H1 (cell line): Measurements from ENCODE around the gene FBXW5. TPM values are rescaled to one million over a fixed set of nuclear protein-coding genes. Genes with fewer than 3 reads are reported as not detected.

Experiments used
- CTCF ChIA-PET: fragments of 300-600 bp; sonication (Branson Sonifier 250); formaldehyde crosslinking; loops from one replicate; lab custom pipeline; 2021; ENCODE audit not compliant: partially characterized antibody; lab: Charles Lee
- POLR2A ChIA-PET: fragments of 300-600 bp; sonication (Branson Sonifier 250); formaldehyde crosslinking; loops from one replicate; lab custom pipeline; 2021; ENCODE audit warnings: inconsistent platforms; ENCODE audit not compliant: partially characterized antibody; lab: Charles Lee
- DNase-seq, 2 experiments: peaks; one replicate each; pipeline versions ENCODE4 v3.0.0 to v3.0.0-alpha.2; 2010 to 2022; ENCODE audit warnings: low spot score in 2 of 2, low read depth in 1 of 2, mixed read lengths in 1 of 2
- FAIRE-seq: peaks from 2 replicates; lab custom pipeline; 2011; peaks lifted over from hg19 to GRCh38; lab: Jason Lieb, UNC
- H2AFZ ChIP-seq: 2 replicates; pipeline ENCODE4 v1.8.1; 2012; ENCODE audit warnings: low read length, inconsistent platforms
- H2AK5ac ChIP-seq: 2 replicates; pipeline ENCODE4 v1.6.1; 2013; ENCODE audit warnings: low read depth, low read length
- H2BK120ac ChIP-seq: replicated peaks from 2 replicates; pipeline ENCODE3; 2013; ENCODE audit warnings: low read depth, low read length, inconsistent platforms
- H2BK12ac ChIP-seq: 2 replicates; pipeline ENCODE4 v1.6.1; 2013; ENCODE audit warnings: low read depth, low read length
- H2BK15ac ChIP-seq: 2 replicates; pipeline ENCODE4 v1.6.1; 2013; ENCODE audit warnings: low read length
- H2BK20ac ChIP-seq: 2 replicates; pipeline ENCODE4 v1.6.1; 2013; ENCODE audit warnings: low read length
- H2BK5ac ChIP-seq: 2 replicates; pipeline ENCODE4 v1.6.1; 2013; ENCODE audit warnings: low read depth, low read length
- H3K14ac ChIP-seq: 2 replicates; pipeline ENCODE4 v1.6.1; 2013; ENCODE audit warnings: inconsistent platforms; ENCODE audit not compliant: insufficient read length
- H3K18ac ChIP-seq: 2 replicates; pipeline ENCODE4 v1.6.1; 2013; ENCODE audit warnings: low read length; ENCODE audit errors: extremely low read depth
- H3K23ac ChIP-seq: 2 replicates; pipeline ENCODE4 v1.6.1; 2013; ENCODE audit warnings: inconsistent platforms; ENCODE audit not compliant: insufficient read length
- H3K23me2 ChIP-seq: 2 replicates; pipeline ENCODE4 v1.6.1; 2013; ENCODE audit warnings: low read depth, low read length
- H3K27ac ChIP-seq: 2 replicates; pipeline ENCODE4 v1.6.1; 2011; ENCODE audit warnings: low read depth, low read length, inconsistent platforms
- H3K27me3 ChIP-seq, 4 experiments: replicated peaks in 1 of 4; 1 replicate in 1 of 4; 2 replicates in 3 of 4; pipeline versions ENCODE4 v1.6.1 to v1.8.1; 2011 to 2013; ENCODE audit warnings: low read length in 3 of 4, mild to moderate bottlenecking in 3 of 4, inconsistent platforms in 2 of 4, mixed read lengths in 2 of 4, moderate library complexity in 1 of 4; ENCODE audit not compliant: control insufficient read depth in 3 of 4, insufficient read depth in 3 of 4; ENCODE audit errors: extremely low read depth in 1 of 4
- H3K36me3 ChIP-seq, 4 experiments: 2 replicates each; pipeline versions ENCODE4 v1.6.1 to v1.8.1; 2011 to 2013; ENCODE audit warnings: mild to moderate bottlenecking in 4 of 4, low read length in 3 of 4, moderate library complexity in 2 of 4, control low read depth in 1 of 4, inconsistent platforms in 1 of 4; ENCODE audit not compliant: insufficient read depth in 4 of 4, control insufficient read depth in 2 of 4
- H3K4ac ChIP-seq: replicated peaks from 2 replicates; pipeline ENCODE3; 2013; ENCODE audit warnings: low read length, low read depth, mixed read lengths, inconsistent platforms; ENCODE audit not compliant: insufficient read length
- H3K4me1 ChIP-seq, 4 experiments: replicated peaks in 1 of 4; 1 replicate in 1 of 4; 2 replicates in 3 of 4; pipeline versions ENCODE4 v1.6.1 to v1.8.1; 2011 to 2013; ENCODE audit warnings: low read length in 3 of 4, inconsistent platforms in 2 of 4, mixed read lengths in 1 of 4; ENCODE audit not compliant: insufficient read depth in 4 of 4, control insufficient read depth in 3 of 4
- H3K4me2 ChIP-seq, 2 experiments: 2 replicates each; pipeline versions ENCODE4 v1.6.1 to v1.8.1; 2011 to 2013; ENCODE audit warnings: low read depth in 2 of 2, low read length in 2 of 2, control low read depth in 1 of 2, inconsistent platforms in 1 of 2, mild to moderate bottlenecking in 1 of 2; ENCODE audit not compliant: insufficient read depth in 1 of 2
- H3K4me3 ChIP-seq, 4 experiments: fragments of 200-600, 300-600 bp in 1 of 4; sonication (generic), shearing (Covaris generic), sonication (Bioruptor Twin) in 1 of 4; 2 replicates each; pipeline versions ENCODE4 v1.5.1 to v1.8.1; 2011 to 2016; ENCODE audit warnings: low read length in 4 of 4, low read depth in 3 of 4, control low read depth in 2 of 4, inconsistent platforms in 2 of 4, mild to moderate bottlenecking in 2 of 4, mixed read lengths in 1 of 4, moderate library complexity in 1 of 4; ENCODE audit not compliant: insufficient read depth in 2 of 4; ENCODE audit errors: extremely low read depth in 1 of 4
- H3K56ac ChIP-seq: replicated peaks from 2 replicates; pipeline ENCODE3; 2013; ENCODE audit warnings: low read depth, mild to moderate bottlenecking, mixed read lengths, low read length, inconsistent platforms; ENCODE audit not compliant: insufficient read length
- H3K79me1 ChIP-seq: 2 replicates; pipeline ENCODE4 v1.6.1; 2013; ENCODE audit warnings: low read depth, low read length, control low read depth
- H3K79me2 ChIP-seq, 2 experiments: 2 replicates each; pipeline versions ENCODE4 v1.6.1 to v1.8.1; 2012 to 2013; ENCODE audit warnings: low read length in 2 of 2, mild to moderate bottlenecking in 2 of 2, inconsistent platforms in 1 of 2; ENCODE audit not compliant: insufficient read depth in 2 of 2, control insufficient read depth in 1 of 2
- H3K9ac ChIP-seq, 4 experiments: replicated peaks in 1 of 4; 1 replicate in 1 of 4; 2 replicates in 3 of 4; pipeline versions ENCODE4 v1.6.1 to v1.8.1; 2011 to 2013; ENCODE audit warnings: low read depth in 3 of 4, low read length in 3 of 4, control low read depth in 2 of 4, mild to moderate bottlenecking in 2 of 4, moderate library complexity in 2 of 4, inconsistent platforms in 1 of 4; ENCODE audit errors: extremely low read depth in 1 of 4
- H3K9me3 ChIP-seq, 2 experiments: 2 replicates each; pipeline versions ENCODE4 v1.6.1 to v1.8.1; 2012 to 2013; ENCODE audit warnings: mild to moderate bottlenecking in 2 of 2, moderate library complexity in 2 of 2, control low read depth in 1 of 2, inconsistent platforms in 1 of 2, low read depth in 1 of 2, low read length in 1 of 2, mixed read lengths in 1 of 2; ENCODE audit not compliant: insufficient read depth in 2 of 2
- H4K20me1 ChIP-seq, 2 experiments: replicated peaks in 1 of 2; 2 replicates each; pipeline versions ENCODE3 to v1.8.1; 2011 to 2013; ENCODE audit warnings: inconsistent platforms in 2 of 2, low read length in 2 of 2, mild to moderate bottlenecking in 1 of 2; ENCODE audit not compliant: insufficient read depth in 2 of 2, control insufficient read depth in 1 of 2
- H4K5ac ChIP-seq: 2 replicates; pipeline ENCODE4 v1.6.1; 2013; ENCODE audit warnings: low read length, low read depth, mixed read lengths, inconsistent platforms; ENCODE audit not compliant: insufficient read length
- H4K8ac ChIP-seq: 2 replicates; pipeline ENCODE4 v1.8.0; 2013; ENCODE audit warnings: mild to moderate bottlenecking, moderate library complexity, low read length, inconsistent platforms; ENCODE audit not compliant: insufficient read depth; ENCODE audit errors: extremely low read depth
- H4K91ac ChIP-seq: replicated peaks from 2 replicates; pipeline ENCODE3; 2013; ENCODE audit warnings: low read length, mixed read lengths, inconsistent platforms; ENCODE audit not compliant: insufficient read length
- BCL11A ChIP-seq, 2 experiments: IDR thresholded peaks; one replicate each; pipeline ENCODE4 v1.6.1; 2011; ENCODE audit warnings: low read depth in 2 of 2, low read length in 2 of 2, mild to moderate bottlenecking in 2 of 2
- CBX8 ChIP-seq: fragments of 300-800, 300-1000 bp; sonication (generic); IDR thresholded peaks from 2 replicates; pipeline ENCODE4 v1.7.1; 2016; ENCODE audit warnings: low read depth, low read length, borderline replicate concordance
- CEBPB ChIP-seq: IDR thresholded peaks from 2 replicates; pipeline ENCODE4 v1.6.1; 2012; ENCODE audit warnings: low read depth, low read length
- EP300 ChIP-seq, 2 experiments: IDR thresholded peaks; 1 replicate in 1 of 2; 2 replicates in 1 of 2; pipeline ENCODE4 v1.6.1; 2011 to 2012; ENCODE audit warnings: low read depth in 2 of 2, low read length in 2 of 2, mild to moderate bottlenecking in 2 of 2, borderline replicate concordance in 1 of 2, inconsistent platforms in 1 of 2, moderate library complexity in 1 of 2
- EZH2 ChIP-seq: fragments of 200-600 bp; sonication (generic); IDR thresholded peaks from 2 replicates; pipeline ENCODE4 v1.7.1; 2012; ENCODE audit warnings: low read depth, mild to moderate bottlenecking, moderate library complexity, low read length, inconsistent platforms; ENCODE audit not compliant: severe bottlenecking
- GABPA ChIP-seq: IDR thresholded peaks from 2 replicates; pipeline ENCODE4 v1.6.1; 2011; ENCODE audit warnings: mild to moderate bottlenecking, low read length, moderate library complexity, borderline replicate concordance; ENCODE audit not compliant: insufficient read depth
- GTF2F1 ChIP-seq: IDR thresholded peaks from 2 replicates; pipeline ENCODE4 v1.6.1; 2012; ENCODE audit warnings: low read depth, low read length, improper control_type of control experiment, borderline replicate concordance
- HDAC2 ChIP-seq, 2 experiments: fragments of 300-600 bp in 1 of 2; sonication (generic) in 1 of 2; IDR thresholded peaks; 2 replicates each; pipeline ENCODE4 v1.6.1; 2011 to 2012; ENCODE audit warnings: low read depth in 2 of 2, low read length in 2 of 2, mild to moderate bottlenecking in 2 of 2, moderate library complexity in 2 of 2, borderline replicate concordance in 1 of 2, inconsistent platforms in 1 of 2
- NANOG ChIP-seq: IDR thresholded peaks from 2 replicates; pipeline ENCODE4 v1.6.1; 2011; ENCODE audit warnings: low read length, low read depth, mild to moderate bottlenecking, inconsistent platforms; ENCODE audit not compliant: insufficient read depth, poor library complexity, severe bottlenecking
- POU5F1 ChIP-seq: IDR thresholded peaks from 2 replicates; pipeline ENCODE4 v1.6.1; 2011; ENCODE audit warnings: low read depth, mild to moderate bottlenecking, low read length, moderate library complexity
- SIN3A ChIP-seq, 2 experiments: IDR thresholded peaks in 1 of 2; conservative IDR thresholded peaks in 1 of 2; 2 replicates each; pipeline ENCODE4 v1.6.1; 2011 to 2012; ENCODE audit warnings: low read length in 2 of 2, improper control_type of control experiment in 1 of 2, low read depth in 1 of 2, mild to moderate bottlenecking in 1 of 2
- SP2 ChIP-seq: IDR thresholded peaks from 2 replicates; pipeline ENCODE4 v1.6.1; 2012; ENCODE audit warnings: mild to moderate bottlenecking, low read length, inconsistent platforms
- WGBS, 2 experiments: shearing (Covaris generic) in 1 of 2; methylation state at CpG; one replicate each; pipeline versions ENCODE4 v1.1.6 to v1.1.7; 2013 to 2015; ENCODE audit warnings: low lambda C conversion rate in 2 of 2, mixed read lengths in 2 of 2, inconsistent platforms in 1 of 2, low coverage in 1 of 2, missing lambda C conversion rate in 1 of 2; ENCODE audit not compliant: insufficient replicate concordance in 2 of 2, insufficient coverage in 1 of 2, insufficient read length in 1 of 2; ENCODE audit errors: extremely low coverage in 1 of 2, missing lambda C conversion rate in 1 of 2; 5-methylcytosine and 5-hydroxymethylcytosine counted together
- polyA plus RNA-seq, 7 experiments: library from polyadenylated mRNA; depleted of rRNA in 3 of 7; stranded (reverse) in 5 of 7; unstranded in 2 of 7; fragments of >200 nt in 5 of 7; fragments of 200-250 nt in 2 of 7; gene quantifications; 1 replicate in 5 of 7; 2 replicates in 1 of 7; 4 replicates in 1 of 7; pipeline versions ENCODE4 v1.2.1 to v1.2.3, GENCODE V29; 2011 to 2013; ENCODE audit warnings: missing spikeins in 2 of 7, mixed read lengths in 2 of 7
- total RNA-seq: library from RNA; stranded (reverse); fragmentation: NEBNext Ultra II Directional; extraction: Animal tissue kit (Norgen Biotek cat#: 25700); gene quantifications from 2 replicates; pipeline ENCODE4 v1.2.1, GENCODE V29; 2021

FBXW5 gene
- total and polyA plus RNA-seq, 2 of the 8 experiments (the other 6 are each of a cell fraction or from before 2014, with no cell fraction given): 49.0 to 71.0 TPM

DNA sequence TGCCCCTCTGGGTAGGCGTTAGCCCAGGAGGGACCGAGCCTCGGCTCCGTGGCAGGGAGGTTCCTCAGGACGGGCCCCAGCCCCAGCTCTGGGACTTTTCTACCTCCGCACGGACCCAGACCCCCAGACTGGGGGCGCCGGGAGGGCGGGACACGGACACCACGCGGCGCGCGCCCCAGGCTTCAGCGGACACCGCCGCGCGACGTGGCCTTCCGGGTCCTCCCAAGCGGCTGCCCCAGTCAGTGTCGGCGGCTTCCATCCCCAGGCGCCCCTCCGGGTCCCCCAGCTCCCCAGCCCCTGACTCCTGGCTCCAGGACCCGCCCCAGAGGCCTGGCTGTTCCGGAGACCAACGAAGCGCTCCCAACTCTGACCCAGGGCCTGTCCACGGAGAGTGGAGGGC is 41.3 kb upstream of the FBXW5 start:
- Histone ChIP-seq H3K23me2 (peaks cover 12% of the 10 kb centered on the region; the same call in 1 of the 2 replicates), H2BK12ac (no peak overlapping the region), H3K14ac (no peak overlapping the region)
- TF ChIP-seq NANOG: no peak
- no peak for TF ChIP-seq GABPA
- no peak for TF ChIP-seq SP2
- no peak for TF ChIP-seq CBX8
- TF ChIP-seq BCL11A (IDR thresholded peaks at IDR 0.05; ENCODE audit: low read depth in 2 of 2, low read length in 2 of 2): no peak
- no peak for TF ChIP-seq SIN3A (conservative IDR thresholded peaks at IDR 0.05 in 1 of 2, IDR thresholded peaks at IDR 0.05 in 1 of 2; ENCODE audit: low read depth in 1 of 2, low read length in 2 of 2)
- TF ChIP-seq POU5F1: no peak
- no peak for TF ChIP-seq EZH2
- TF ChIP-seq GTF2F1: no peak
- no peak for TF ChIP-seq EP300 (IDR thresholded peaks at IDR 0.05; ENCODE audit: borderline replicate concordance in 1 of 2, low read depth in 2 of 2, low read length in 2 of 2)
- TF ChIP-seq HDAC2 (IDR thresholded peaks at IDR 0.05; ENCODE audit: borderline replicate concordance in 1 of 2, low read depth in 2 of 2, low read length in 2 of 2): no peak
- no peak for TF ChIP-seq CEBPB

More for the DNA sequence above, 41.3 kb upstream of the FBXW5 start:
- Histone ChIP-seq H3K56ac (no peak overlapping the region), H3K4ac (no peak overlapping the region), H2AK5ac (no peak overlapping the region), H3K4me2 (peak overlapping the region; percentile 69 to 87), H3K9me3 (peaks cover 3 to 6% of the 10 kb centered on the region in 2 experiments; a peak in 2 of 4 replicates), H3K27me3 (peaks cover 13 to 45% (median 42%) of the 10 kb centered on the region in 4 experiments), H3K23ac (no peak overlapping the region), H2BK120ac (no peak overlapping the region), H3K9ac (no peak overlapping the region), H4K5ac (no peak overlapping the region), H3K36me3 (no peaks in the 10 kb centered on the region), H2AFZ (no peak overlapping the region), H3K18ac (no peak overlapping the region; the same call in 1 of the 2 replicates), H2BK5ac (no peak overlapping the region), H3K4me1 (peaks cover 0 to 4% (median 2%) of the 10 kb centered on the region in 4 experiments; a peak in 2 of 7 replicates), H4K20me1 (peaks cover 0 to 1% of the 10 kb centered on the region in 2 experiments), H4K8ac (no peak overlapping the region), H4K91ac (no peak overlapping the region), H3K4me3 (peak overlapping the region; percentile 18 to 68 (median 20); a peak in 6 of 8 replicates), H2BK15ac (no peak overlapping the region), H3K79me1 (no peaks in the 10 kb centered on the region), H3K27ac (no peak overlapping the region), H3K79me2 (no peaks in the 10 kb centered on the region), H2BK20ac (no peak overlapping the region)
- POLR2A ChIA-PET: interaction anchor here (1.1 kb wide), 1 partner anchor 11 kb away, joined by 3 read pairs; the partner anchor contains the start of gene CLIC3
- CTCF ChIA-PET: interaction anchor here (0.7 to 2.2 kb wide), 9 partner anchors 11 to 142 kb away, joined by 3 to 9 read pairs (median 4); partner anchors contain the start of gene SAPCD2
- FAIRE-seq (no peak), DNase-seq (no peak)
- WGBS, 2 experiments: 18% methylated on average over 15 of the region's 33 CpGs; no CpG with 5 or more reads in 1 of the 2 experiments
